Activated T-cell treated with anti-CD3 and anti-CD28 coated beads, Interleukin-2, amount 50 U/mL, for 4 hours (primary cell): Measurements from ENCODE around the gene DUS1L. TPM values are rescaled to one million over a fixed set of nuclear protein-coding genes. Genes with fewer than 3 reads are reported as not detected.

ENCODE experiments used
- ATAC-seq, 2 donors: fragments of 200-7000 bp; cut with Tn5 transposase; one replicate each; pipeline ENCODE4 v1.10.0; 2021
- DNase-seq: peaks from one replicate; pipeline ENCODE4 v3.0.0-alpha.2; 2020
- H3K27me3 Mint-ChIP-seq: one replicate; pipeline ENCODE4 v1.8.0; 2021; ENCODE audit warnings: low read depth, mixed read lengths
- H3K36me3 Mint-ChIP-seq: one replicate; pipeline ENCODE4 v1.8.0; 2022; ENCODE audit warnings: mixed read lengths; ENCODE audit not compliant: insufficient read depth
- H3K4me1 Mint-ChIP-seq: one replicate; pipeline ENCODE4 v1.8.0; 2021; ENCODE audit warnings: low read depth, mixed read lengths
- H3K4me3 Mint-ChIP-seq: one replicate; pipeline ENCODE4 v1.8.0; 2021; ENCODE audit warnings: mild to moderate bottlenecking, moderate library complexity, mixed read lengths
- H3K9me3 Mint-ChIP-seq: one replicate; pipeline ENCODE4 v1.8.0; 2021; ENCODE audit warnings: mixed read lengths
- total RNA-seq, 3 donors: library from RNA; stranded (reverse); gene quantifications; one replicate each; pipeline ENCODE4 v1.2.1, GENCODE V29; 2021

DUS1L gene
- total RNA-seq, 3 donors from 2014 or later, result 323 to 369 (median 326) TPM

DNA sequence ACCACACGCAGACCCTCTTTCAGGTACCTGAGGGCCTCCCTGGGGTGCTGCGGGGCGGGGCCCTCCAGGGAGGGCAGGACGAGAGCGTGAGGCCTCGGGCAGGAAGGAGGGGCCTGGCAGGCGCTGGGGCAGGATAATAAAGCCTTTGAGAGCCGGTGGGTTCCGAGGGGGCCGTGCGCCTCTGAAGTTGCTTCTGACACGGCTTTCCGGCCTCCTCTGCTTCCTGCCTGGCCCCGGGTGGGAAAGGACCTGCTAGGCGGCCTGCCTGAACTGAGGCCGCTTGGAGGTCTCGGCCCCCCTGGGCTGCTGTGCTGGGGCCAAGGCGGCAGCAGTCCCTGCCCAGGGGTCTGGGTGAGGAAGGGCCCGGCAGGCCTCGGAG, 53.4 kb downstream of the DUS1L start:
- H3K27me3 Mint-ChIP-seq, result no peaks in the 10 kb centered on the region
- no peak overlapping the region for H3K4me3 Mint-ChIP-seq
- no peaks in the 10 kb centered on the region for H3K9me3 Mint-ChIP-seq
- DNase-seq (no peak), ATAC-seq (no peak)
- no peaks in the 10 kb centered on the region for H3K4me1 Mint-ChIP-seq
- H3K36me3 Mint-ChIP-seq, result no peaks in the 10 kb centered on the region

DNA sequence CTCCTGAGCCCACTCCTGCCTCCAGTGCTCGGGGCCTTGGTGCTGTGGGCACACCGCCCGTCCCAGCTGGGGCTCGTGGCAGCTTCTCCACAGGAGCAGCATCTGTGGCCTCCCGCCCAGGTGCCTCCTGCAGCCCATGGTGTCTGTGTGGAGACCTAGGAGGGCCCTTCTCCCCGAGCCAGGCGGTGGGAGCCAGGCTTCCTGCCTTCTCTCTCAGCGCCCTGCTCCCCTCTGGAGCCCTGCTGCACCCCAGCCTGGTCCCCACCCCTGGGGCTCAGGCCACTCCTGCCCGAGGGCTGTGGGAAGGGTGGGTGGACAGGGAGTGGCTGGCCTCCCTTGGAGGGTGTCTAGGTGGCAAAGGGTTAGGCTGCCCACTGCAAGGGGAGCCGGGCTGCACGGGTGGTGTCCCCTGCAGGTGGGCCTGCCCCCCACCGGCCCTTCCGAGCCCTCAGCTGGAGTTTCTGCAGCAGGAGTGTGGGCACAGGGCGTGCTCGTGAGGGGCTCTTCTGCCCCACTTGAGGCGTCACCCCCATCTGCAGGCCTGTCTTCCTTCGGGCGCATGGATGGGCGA, 53.9 kb downstream of the DUS1L start:
- H3K9me3 Mint-ChIP-seq, result no peaks in the 10 kb centered on the region

GRCh38 chr17:82010575-82011525, 54.8 kb downstream of the DUS1L start:
- no peaks in the 10 kb centered on the region for H3K36me3 Mint-ChIP-seq
- no peaks in the 10 kb centered on the region for H3K27me3 Mint-ChIP-seq
- DNase-seq, result no peak
- no peaks in the 10 kb centered on the region for H3K4me1 Mint-ChIP-seq
- no peaks in the 10 kb centered on the region for H3K9me3 Mint-ChIP-seq
- ATAC-seq, result no peak
- no peak overlapping the region for H3K4me3 Mint-ChIP-seq

More for the DNA sequence above, 53.9 kb downstream of the DUS1L start:
- Mint-ChIP-seq H3K4me1 (no peaks in the 10 kb centered on the region), H3K4me3 (no peak overlapping the region), H3K36me3 (no peaks in the 10 kb centered on the region), H3K27me3 (no peaks in the 10 kb centered on the region)
- no peak for DNase-seq
- no peak for ATAC-seq

DNA sequence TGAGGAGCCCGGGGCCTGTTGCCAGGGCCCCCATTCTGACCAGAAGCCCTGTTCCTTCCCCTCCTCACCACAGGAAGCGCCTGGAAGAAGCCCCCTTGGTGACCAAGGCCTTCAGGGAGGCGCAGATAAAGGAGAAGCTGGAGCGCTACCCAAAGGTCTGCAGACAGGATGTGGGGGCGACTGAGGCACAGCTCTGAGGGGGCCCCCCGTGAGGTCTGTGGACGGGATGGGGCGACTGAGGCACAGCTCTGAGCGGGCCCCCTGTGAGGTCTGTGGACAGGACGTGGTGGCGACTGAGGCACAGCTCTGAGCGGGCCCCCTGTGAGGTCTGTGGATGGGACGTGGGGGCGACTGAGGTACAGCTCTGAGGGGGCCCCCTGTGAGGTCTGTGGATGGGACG, 56.2 kb downstream of the DUS1L start:
- no peak overlapping the region for H3K4me3 Mint-ChIP-seq
- no peak for ATAC-seq
- no peaks in the 10 kb centered on the region for H3K9me3 Mint-ChIP-seq
- no peak for DNase-seq
- H3K36me3 Mint-ChIP-seq, result no peaks in the 10 kb centered on the region
- no peaks in the 10 kb centered on the region for H3K4me1 Mint-ChIP-seq
- no peaks in the 10 kb centered on the region for H3K27me3 Mint-ChIP-seq

- ATAC-seq (no peak), DNase-seq (no peak)
- no peak overlapping the region for H3K4me3 Mint-ChIP-seq
- H3K36me3 Mint-ChIP-seq, result no peaks in the 10 kb centered on the region
- H3K27me3 Mint-ChIP-seq, result no peaks in the 10 kb centered on the region
- H3K9me3 Mint-ChIP-seq, result no peaks in the 10 kb centered on the region
- H3K4me1 Mint-ChIP-seq, result no peaks in the 10 kb centered on the region
These were observed 56.6 kb downstream of the DUS1L start for GRCh38 chr17:82008941-82009405.

DNA sequence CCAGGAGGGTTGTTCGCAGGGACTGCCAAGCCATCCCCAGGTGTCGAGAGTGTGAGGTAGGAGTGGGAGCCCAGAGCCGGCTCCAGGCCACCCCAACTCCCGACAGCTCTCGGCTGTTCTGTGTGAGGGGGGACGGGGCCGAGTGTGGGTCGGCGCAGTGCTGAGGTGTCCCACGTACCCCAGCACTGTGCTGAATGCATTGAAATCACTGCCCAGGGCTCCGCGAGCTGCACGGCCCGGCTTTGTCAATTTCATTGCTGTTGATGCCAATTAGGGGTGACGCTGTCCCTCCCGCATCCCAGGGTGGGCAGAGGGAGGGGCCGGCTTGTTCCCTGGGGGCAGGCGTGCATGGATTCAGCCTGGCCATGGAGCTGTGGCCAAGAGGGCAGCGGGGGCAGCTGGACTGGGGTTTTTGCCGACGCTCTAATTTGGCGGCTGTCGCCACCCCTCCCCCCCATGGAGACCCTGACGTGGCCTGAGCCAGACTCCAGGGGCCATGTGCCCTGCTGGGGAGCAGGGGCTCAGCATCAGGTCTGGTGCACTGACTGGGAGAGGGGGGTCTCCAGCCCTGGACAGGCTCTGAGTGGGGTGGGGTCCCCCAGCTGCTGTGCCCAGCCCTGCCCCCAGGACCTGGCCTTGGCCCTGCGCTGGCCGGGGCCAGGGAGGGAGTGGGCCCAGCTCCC, 57.2 kb downstream of the DUS1L start:
- no peaks in the 10 kb centered on the region for H3K4me1 Mint-ChIP-seq
- no peaks in the 10 kb centered on the region for H3K9me3 Mint-ChIP-seq
- no peak overlapping the region for H3K4me3 Mint-ChIP-seq
- no peaks in the 10 kb centered on the region for H3K36me3 Mint-ChIP-seq
- no peaks in the 10 kb centered on the region for H3K27me3 Mint-ChIP-seq
- DNase-seq (no peak), ATAC-seq (no peak)

Other genes starting within 250 kb of the DUS1L start
- 100 to 1,000 TPM; 100 to 112 (median 110) TPM for gene MCRIP1, start 232.5 kb downstream of the DUS1L start, total RNA-seq
- not detected for gene PPP1R27, start 230.8 kb downstream of the DUS1L start, total RNA-seq
- gene P4HB, start 205.3 kb downstream of the DUS1L start, total RNA-seq, result 100 to 1,000 TPM; 442 to 487 (median 478) TPM
- gene ARHGDIA, start 194.5 kb downstream of the DUS1L start, total RNA-seq, result 100 to 1,000 TPM; 789 to 858 (median 821) TPM
- gene ALYREF, start 174.2 kb downstream of the DUS1L start, total RNA-seq, result 100 to 1,000 TPM; 321 to 369 (median 324) TPM
- gene ANAPC11, start 174.1 kb downstream of the DUS1L start, total RNA-seq, result 100 to 1,000 TPM; 128 to 157 (median 153) TPM
- under 1 TPM in 2 of 3 donors, not detected in 1; 0.14 to 0.24 TPM for gene NPB, start 163.6 kb downstream of the DUS1L start, total RNA-seq
- 10 to 100 TPM; 23.5 to 25.8 (median 25.7) TPM for gene PCYT2, start 154.4 kb downstream of the DUS1L start, total RNA-seq
- gene SIRT7, start 147.6 kb downstream of the DUS1L start, total RNA-seq, result 10 to 100 TPM; 41.1 to 47.2 (median 46.3) TPM
- gene MAFG, start 138.1 kb downstream of the DUS1L start, total RNA-seq, result 10 to 100 TPM; 42.9 to 50.9 (median 43.4) TPM
- 100 to 1,000 TPM; 192 to 199 (median 194) TPM for gene PYCR1, start 128.5 kb downstream of the DUS1L start, total RNA-seq
- gene MYADML2, start 118.6 kb downstream of the DUS1L start, total RNA-seq, result not detected
- under 1 TPM; 0.40 to 0.56 (median 0.41) TPM for gene NOTUM, start 104.6 kb downstream of the DUS1L start, total RNA-seq
- gene ASPSCR1, start 88.2 kb downstream of the DUS1L start, total RNA-seq, result 10 to 100 TPM; 41.4 to 41.9 (median 41.6) TPM
- 100 to 1,000 TPM; 145 to 189 (median 183) TPM for gene CENPX, start 42.9 kb downstream of the DUS1L start, total RNA-seq
- 10 to 100 TPM; 19.5 to 31.4 (median 30.8) TPM for gene LRRC45, start 42.5 kb downstream of the DUS1L start, total RNA-seq
- gene RAC3, start 34.1 kb downstream of the DUS1L start, total RNA-seq, result 1 to 10 TPM; 4.1 to 7.7 (median 4.8) TPM
- 10 to 100 TPM; 74.2 to 88.6 (median 76.9) TPM for gene DCXR, start 28.1 kb downstream of the DUS1L start, total RNA-seq
- gene RFNG, start 14.0 kb downstream of the DUS1L start, total RNA-seq, result 10 to 100 TPM; 20.3 to 21.5 (median 20.4) TPM
- gene GPS1, start 13.9 kb downstream of the DUS1L start, total RNA-seq, result 100 to 1,000 TPM; 172 to 183 (median 177) TPM
- 100 to 1,000 TPM; 365 to 468 (median 403) TPM for gene FASN, start 32.4 kb upstream of the DUS1L start, total RNA-seq
- gene CCDC57, start 147.0 kb upstream of the DUS1L start, total RNA-seq, result 10 to 100 TPM; 48.9 to 64.6 (median 60.5) TPM
- gene SLC16A3, start 163.2 kb upstream of the DUS1L start, total RNA-seq, result 10 to 100 TPM; 22.0 to 31.5 (median 26.3) TPM
- 100 to 1,000 TPM; 152 to 170 (median 164) TPM for gene CSNK1D, start 207.9 kb upstream of the DUS1L start, total RNA-seq